ENCODE measurements around the gene ARHGAP21.
A peak's percentile ranks its signal among the peaks of the same experiment; 100 is the strongest.

The ARHGAP21 gene

GRCh38 chr10:24698270-24698669, 25.4 kb downstream of the ARHGAP21 start:
- H3K27ac Mint-ChIP-seq = no peak overlapping the region
- no peaks in the 10 kb centered on the region for H3K9me3 Mint-ChIP-seq
- TF ChIP-seq CTCF (IDR thresholded peaks at IDR 0.05; ENCODE audit: unreplicated experiment in 3 of 3) = no peak
- H3K36me3 Mint-ChIP-seq (ENCODE audit: low read depth) = no peaks in the 10 kb centered on the region
- no peaks in the 10 kb centered on the region for H3K27me3 Mint-ChIP-seq (ENCODE audit: low read depth)
- H3K4me1 Mint-ChIP-seq = peaks cover 33% of the 10 kb centered on the region
- H3K4me3 Mint-ChIP-seq = no peak overlapping the region

- Mint-ChIP-seq H3K9me3 (no peaks in the 10 kb centered on the region), H3K36me3 (ENCODE audit: low read depth) (no peaks in the 10 kb centered on the region), H3K4me1 (peaks cover 39% of the 10 kb centered on the region)
These were observed 26.6 kb downstream of the ARHGAP21 start for GRCh38 chr10:24697080-24697479.

GRCh38 chr10:24695452-24695851, 28.2 kb downstream of the ARHGAP21 start:
- H3K9me3 Mint-ChIP-seq = no peaks in the 10 kb centered on the region
- peaks cover 49% of the 10 kb centered on the region for H3K4me1 Mint-ChIP-seq
- no peak overlapping the region for H3K27ac Mint-ChIP-seq
- no peak overlapping the region for H3K4me3 Mint-ChIP-seq
- no peaks in the 10 kb centered on the region for H3K27me3 Mint-ChIP-seq (ENCODE audit: low read depth)
- no peaks in the 10 kb centered on the region for H3K36me3 Mint-ChIP-seq (ENCODE audit: low read depth)
- no peak for TF ChIP-seq CTCF (IDR thresholded peaks at IDR 0.05; ENCODE audit: unreplicated experiment in 3 of 3)

More at GRCh38 chr10:24697080-24697479, 26.6 kb downstream of the ARHGAP21 start:
- Mint-ChIP-seq H3K27me3 (ENCODE audit: low read depth) (no peaks in the 10 kb centered on the region), H3K27ac (no peak overlapping the region), H3K4me3 (no peak overlapping the region)
- no peak for TF ChIP-seq CTCF (IDR thresholded peaks at IDR 0.05; ENCODE audit: unreplicated experiment in 3 of 3)

GRCh38 chr10:24694086-24694485, 29.6 kb downstream of the ARHGAP21 start:
- TF ChIP-seq CTCF (IDR thresholded peaks at IDR 0.05; ENCODE audit: unreplicated experiment in 3 of 3) = no peak
- H3K27ac Mint-ChIP-seq = no peak overlapping the region
- no peaks in the 10 kb centered on the region for H3K36me3 Mint-ChIP-seq (ENCODE audit: low read depth)
- H3K4me1 Mint-ChIP-seq = peaks cover 48% of the 10 kb centered on the region
- H3K9me3 Mint-ChIP-seq = no peaks in the 10 kb centered on the region
- H3K27me3 Mint-ChIP-seq (ENCODE audit: low read depth) = no peaks in the 10 kb centered on the region
- no peak overlapping the region for H3K4me3 Mint-ChIP-seq

GRCh38 chr10:24690961-24691512, 32.6 kb downstream of the ARHGAP21 start:
- Mint-ChIP-seq H3K27me3 (ENCODE audit: low read depth) (no peaks in the 10 kb centered on the region), H3K36me3 (ENCODE audit: low read depth) (peaks cover 8% of the 10 kb centered on the region), H3K9me3 (no peaks in the 10 kb centered on the region), H3K27ac (peak overlapping the region in 1 of 3 experiments; percentile 1), H3K4me1 (peaks cover 30% of the 10 kb centered on the region), H3K4me3 (no peak overlapping the region)
- no peak for TF ChIP-seq CTCF (IDR thresholded peaks at IDR 0.05; ENCODE audit: unreplicated experiment in 3 of 3)

GRCh38 chr10:24685958-24686540, 37.6 kb downstream of the ARHGAP21 start:
- no peaks in the 10 kb centered on the region for H3K27me3 Mint-ChIP-seq (ENCODE audit: low read depth)
- no peak for TF ChIP-seq CTCF (IDR thresholded peaks at IDR 0.05; ENCODE audit: unreplicated experiment in 3 of 3)
- peaks cover 16% of the 10 kb centered on the region for H3K36me3 Mint-ChIP-seq (ENCODE audit: low read depth)
- no peak overlapping the region for H3K27ac Mint-ChIP-seq
- H3K4me1 Mint-ChIP-seq = peaks cover 15% of the 10 kb centered on the region
- no peak overlapping the region for H3K4me3 Mint-ChIP-seq
- H3K9me3 Mint-ChIP-seq = no peaks in the 10 kb centered on the region
